ENCODE results near the gene NEIL3. TPM values are rescaled to one million over a fixed set of nuclear protein-coding genes. Genes with fewer than 3 reads are reported as not detected.
A peak's percentile ranks its signal among the peaks of the same experiment; 100 is the strongest.

NEIL3 gene
- total RNA-seq, 1 experiment from 2014 or later, result 6.3 TPM

DNA sequence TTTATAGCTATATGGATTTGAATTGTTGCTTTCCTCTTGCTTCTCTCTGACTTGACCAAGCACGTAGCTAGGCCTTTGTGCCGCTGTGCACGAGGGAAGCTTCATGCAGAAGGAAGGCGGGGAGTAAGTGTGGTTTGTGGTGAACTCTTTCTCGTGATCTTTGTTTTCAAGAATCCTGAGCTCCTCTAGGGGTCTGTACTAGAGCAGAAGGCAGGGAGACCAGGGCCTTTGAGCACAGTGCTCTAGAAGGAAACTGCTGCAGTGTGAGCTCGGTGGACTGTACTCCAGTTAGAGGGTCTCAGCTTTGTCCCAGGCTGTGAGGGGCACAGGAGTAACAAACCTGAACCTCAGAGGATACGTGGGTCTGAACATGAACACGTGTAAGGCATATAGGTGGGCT lies 83.6 kb downstream of the NEIL3 start:
- Histone ChIP-seq H4K91ac (ENCODE audit: insufficient read length, low read depth, low read length) (no peak overlapping the region), H2BK120ac (ENCODE audit: low read depth, low read length, poor library complexity, severe bottlenecking) (no peak overlapping the region), H3K18ac (ENCODE audit: insufficient read length, low read depth, low read length) (no peak overlapping the region), H4K20me1 (ENCODE audit: control insufficient read depth, insufficient read depth, insufficient read length) (no peaks in the 10 kb centered on the region), H3K9ac (ENCODE audit: extremely low read depth, insufficient read length, low read length) (no peak overlapping the region), H3K56ac (ENCODE audit: insufficient read length, low read depth, low read length) (no peak overlapping the region), H3K23me2 (ENCODE audit: insufficient read length, low read depth, low read length, poor library complexity, severe bottlenecking) (no peaks in the 10 kb centered on the region), H2AFZ (ENCODE audit: low read length) (no peak overlapping the region), H3K27ac (ENCODE audit: insufficient read length, low read depth, low read length) (no peak overlapping the region), H2BK20ac (ENCODE audit: low read depth, low read length, poor library complexity, severe bottlenecking) (no peak overlapping the region), H3K9me3 (ENCODE audit: control insufficient read depth, low read depth, low read length) (no peaks in the 10 kb centered on the region), H3K14ac (ENCODE audit: insufficient read depth, low read length) (no peak overlapping the region), H3K79me1 (ENCODE audit: insufficient read depth, low read depth, low read length, poor library complexity, severe bottlenecking) (no peaks in the 10 kb centered on the region), H4K5ac (ENCODE audit: insufficient read length, low read depth, low read length) (no peak overlapping the region), H2BK5ac (ENCODE audit: insufficient read length, low read length) (no peak overlapping the region), H3K79me2 (ENCODE audit: insufficient read depth, low read length) (no peaks in the 10 kb centered on the region), H2AK5ac (ENCODE audit: insufficient read length, low read length) (no peak overlapping the region), H3K4me2 (ENCODE audit: insufficient read depth, insufficient read length, low read length) (no peak overlapping the region), H2BK12ac (ENCODE audit: insufficient read length, low read depth, low read length) (no peak overlapping the region), H3K23ac (ENCODE audit: insufficient read length, low read depth, low read length) (no peak overlapping the region), H3T11ph (ENCODE audit: low read length) (no peak overlapping the region), H3K27me3 (ENCODE audit: insufficient read depth, low read length) (no peaks in the 10 kb centered on the region), H3K4ac (ENCODE audit: low read depth, low read length) (no peak overlapping the region), H2BK15ac (ENCODE audit: low read depth, low read length) (no peak overlapping the region), H3K4me1 (ENCODE audit: insufficient read depth, low read length) (no peaks in the 10 kb centered on the region), H4K8ac (replicated peaks; ENCODE audit: insufficient read length, low read depth, low read length) (no peak overlapping the region)
- DNase-seq, result no peak
- H3K9me3 Mint-ChIP-seq, result peaks cover 0 to 5% of the 10 kb centered on the region in 2 experiments; a peak in 2 of 5 replicates
- H3K4me3 Mint-ChIP-seq, result no peak overlapping the region
- no peaks in the 10 kb centered on the region for H3K36me3 Mint-ChIP-seq (ENCODE audit: insufficient read depth in 1 of 3, low read depth in 3 of 3)
- TF ChIP-seq, protein P1, sequence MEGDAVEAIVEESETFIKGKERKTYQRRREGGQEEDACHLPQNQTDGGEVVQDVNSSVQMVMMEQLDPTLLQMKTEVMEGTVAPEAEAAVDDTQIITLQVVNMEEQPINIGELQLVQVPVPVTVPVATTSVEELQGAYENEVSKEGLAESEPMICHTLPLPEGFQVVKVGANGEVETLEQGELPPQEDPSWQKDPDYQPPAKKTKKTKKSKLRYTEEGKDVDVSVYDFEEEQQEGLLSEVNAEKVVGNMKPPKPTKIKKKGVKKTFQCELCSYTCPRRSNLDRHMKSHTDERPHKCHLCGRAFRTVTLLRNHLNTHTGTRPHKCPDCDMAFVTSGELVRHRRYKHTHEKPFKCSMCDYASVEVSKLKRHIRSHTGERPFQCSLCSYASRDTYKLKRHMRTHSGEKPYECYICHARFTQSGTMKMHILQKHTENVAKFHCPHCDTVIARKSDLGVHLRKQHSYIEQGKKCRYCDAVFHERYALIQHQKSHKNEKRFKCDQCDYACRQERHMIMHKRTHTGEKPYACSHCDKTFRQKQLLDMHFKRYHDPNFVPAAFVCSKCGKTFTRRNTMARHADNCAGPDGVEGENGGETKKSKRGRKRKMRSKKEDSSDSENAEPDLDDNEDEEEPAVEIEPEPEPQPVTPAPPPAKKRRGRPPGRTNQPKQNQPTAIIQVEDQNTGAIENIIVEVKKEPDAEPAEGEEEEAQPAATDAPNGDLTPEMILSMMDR (conservative IDR thresholded peaks at IDR 0.05), result no peak
- peak overlapping the region in 2 of 3 experiments; percentile 40 to 65; a peak in 2 of 7 replicates for H3K27ac Mint-ChIP-seq
- H3K4me1 Mint-ChIP-seq, result peaks cover 0 to 5% of the 10 kb centered on the region in 2 experiments; a peak in 2 of 4 replicates
- no CpG with 5 or more reads among the region's 8 CpGs for WGBS (ENCODE audit: extremely low coverage, insufficient read length, low lambda C conversion rate)
- no peaks in the 10 kb centered on the region; the same call in 1 of the 2 replicates for H3K27me3 Mint-ChIP-seq (ENCODE audit: low read depth)

Data from H9 (cell line).